ENCODE measurements around the gene RALGAPA2. TPM values are rescaled to one million over a fixed set of nuclear protein-coding genes. Genes with fewer than 3 reads are reported as not detected.

Gene RALGAPA2
- polyA plus RNA-seq, 2 of the 4 experiments (the other 2 are of a cell fraction): 4.0 to 4.7 TPM

- no peaks in the 10 kb centered on the region for H3K4me1 ChIP-seq
- H3K4me3 ChIP-seq: no peak overlapping the region
- H3K27ac ChIP-seq: no peak overlapping the region
- no peak for FAIRE-seq
- WGBS (ENCODE audit: missing lambda C conversion rate): 87% methylated on average over 2 of the region's 2 CpGs
- TF ChIP-seq CEBPB (IDR thresholded peaks at IDR 0.05) (peak; percentile 39 to 49; a peak in 2 of 4 replicates), RNF2 (IDR thresholded peaks at IDR 0.05; ENCODE audit: borderline replicate concordance, low read depth) (no peak), MAFK (IDR thresholded peaks at IDR 0.05; ENCODE audit: partially characterized antibody) (no peak), NFE2L2 (conservative IDR thresholded peaks at IDR 0.05; ENCODE audit: low read length) (no peak)
- ATAC-seq: no peak
- H3K9me3 ChIP-seq: no peaks in the 10 kb centered on the region
- ChIA-PET POLR2A (no interaction called here), CTCF (no interaction called here)
- DNase-seq (ENCODE audit: low read depth in 1 of 2, low spot score in 1 of 2): no peak
- no peak overlapping the region for H3K4me2 ChIP-seq
Observed at GRCh38 chr20:20635006-20635405, 77.4 kb downstream of the RALGAPA2 start.

GRCh38 chr20:20632644-20633043, 79.8 kb downstream of the RALGAPA2 start:
- WGBS (ENCODE audit: missing lambda C conversion rate): 66% methylated on average over 2 of the region's 2 CpGs
- CTCF ChIA-PET: no interaction called here
- Histone ChIP-seq H3K4me2 (no peak overlapping the region), H3K4me1 (no peaks in the 10 kb centered on the region), H3K9me3 (no peaks in the 10 kb centered on the region), H3K27ac (no peak overlapping the region), H3K4me3 (no peak overlapping the region)
- POLR2A ChIA-PET: no interaction called here
- TF ChIP-seq SMC3 (IDR thresholded peaks at IDR 0.05) (no peak), ELK1 (IDR thresholded peaks at IDR 0.05; ENCODE audit: low read depth, low read length) (no peak)
- no peak for DNase-seq (ENCODE audit: low read depth in 1 of 2, low spot score in 1 of 2)
- no peak for ATAC-seq
- no peak for FAIRE-seq

GRCh38 chr20:20630551-20630950, 81.9 kb downstream of the RALGAPA2 start:
- CTCF ChIA-PET: interaction anchor here (0.6 to 1.3 kb wide), 2 partner anchors 234 to 636 kb away, joined by 3 read pairs; no protein-coding TSS in a partner anchor
- no peak overlapping the region for H3K27ac ChIP-seq
- H3K4me2 ChIP-seq: no peak overlapping the region
- no peaks in the 10 kb centered on the region for H3K4me1 ChIP-seq
- FAIRE-seq (no peak), DNase-seq (ENCODE audit: low read depth in 1 of 2, low spot score in 1 of 2) (no peak), ATAC-seq (no peak)
- 91% methylated on average over 4 of the region's 4 CpGs for WGBS (ENCODE audit: missing lambda C conversion rate)
- no peaks in the 10 kb centered on the region for H3K9me3 ChIP-seq
- H3K4me3 ChIP-seq: no peak overlapping the region
- POLR2A ChIA-PET: no interaction called here
- no peak for TF ChIP-seq JUN (IDR thresholded peaks at IDR 0.05)
- TF ChIP-seq ZSCAN20 (CRISPR knock-in tag; IDR thresholded peaks at IDR 0.05): no peak
- TF ChIP-seq GATA3 (IDR thresholded peaks at IDR 0.05; ENCODE audit: borderline replicate concordance): no peak
- no peak for TF ChIP-seq USF2 (IDR thresholded peaks at IDR 0.05)
- TF ChIP-seq CHD2 (IDR thresholded peaks at IDR 0.05; ENCODE audit: low read length, partially characterized antibody): no peak
- TF ChIP-seq CBX2 (IDR thresholded peaks at IDR 0.05; ENCODE audit: borderline replicate concordance, low read depth): no peak
- no peak for TF ChIP-seq RNF2 (IDR thresholded peaks at IDR 0.05; ENCODE audit: borderline replicate concordance, low read depth)
- no peak for TF ChIP-seq FOSB (CRISPR knock-in tag; IDR thresholded peaks at IDR 0.05)
- TF ChIP-seq MAZ (IDR thresholded peaks at IDR 0.05; ENCODE audit: borderline replicate concordance, low read depth, low read length): no peak
- TF ChIP-seq HEYL (CRISPR knock-in tag; IDR thresholded peaks at IDR 0.05): no peak
- TF ChIP-seq SMC3 (IDR thresholded peaks at IDR 0.05): no peak
- TF ChIP-seq MYC (IDR thresholded peaks at IDR 0.05; ENCODE audit: borderline replicate concordance, low read length): no peak
- TF ChIP-seq TP53 (CRISPR knock-in tag; IDR thresholded peaks at IDR 0.05): no peak

- H3K4me2 ChIP-seq: no peak overlapping the region
- ChIA-PET CTCF (interaction anchor here (0.5 to 1.3 kb wide), 2 partner anchors 233 to 651 kb away, joined by 3 read pairs; no protein-coding TSS in a partner anchor), POLR2A (no interaction called here)
- FAIRE-seq: no peak
- H3K4me3 ChIP-seq: no peak overlapping the region
- no peak for ATAC-seq
- WGBS (ENCODE audit: missing lambda C conversion rate): 74% methylated on average over 3 of the region's 3 CpGs
- H3K9me3 ChIP-seq: no peaks in the 10 kb centered on the region
- H3K4me1 ChIP-seq: no peaks in the 10 kb centered on the region
- no peak overlapping the region for H3K27ac ChIP-seq
- DNase-seq (ENCODE audit: low read depth in 1 of 2, low spot score in 1 of 2): no peak
- TF ChIP-seq RARB (CRISPR knock-in tag; IDR thresholded peaks at IDR 0.05): no peak
- TF ChIP-seq HES2 (IDR thresholded peaks at IDR 0.05): no peak
- TF ChIP-seq TP53 (CRISPR knock-in tag; IDR thresholded peaks at IDR 0.05): no peak
- no peak for TF ChIP-seq REST (IDR thresholded peaks at IDR 0.05)
- no peak for TF ChIP-seq HEYL (CRISPR knock-in tag; IDR thresholded peaks at IDR 0.05)
- no peak for TF ChIP-seq NPAS2 (CRISPR knock-in tag; IDR thresholded peaks at IDR 0.05; ENCODE audit: borderline replicate concordance)
- no peak for TF ChIP-seq HOXB5 (CRISPR knock-in tag; IDR thresholded peaks at IDR 0.05)
- TF ChIP-seq HMGXB4 (CRISPR knock-in tag; IDR thresholded peaks at IDR 0.05; ENCODE audit: borderline replicate concordance): no peak
Observed at GRCh38 chr20:20629556-20630188, 82.8 kb downstream of the RALGAPA2 start.
